Pons (tissue), 1 donor: ENCODE measurements around the gene TECPR2.
"Not testable (repeated sequence)": the region's sequence is repeated elsewhere in the genome, so short reads cannot be mapped to it uniquely, and the experiment has no call there.

Experiments used
- DNase-seq: peaks from one replicate; pipeline ENCODE4 v3.0.0-alpha.2; 2016; ENCODE audit warnings: low spot score

Gene TECPR2

DNA sequence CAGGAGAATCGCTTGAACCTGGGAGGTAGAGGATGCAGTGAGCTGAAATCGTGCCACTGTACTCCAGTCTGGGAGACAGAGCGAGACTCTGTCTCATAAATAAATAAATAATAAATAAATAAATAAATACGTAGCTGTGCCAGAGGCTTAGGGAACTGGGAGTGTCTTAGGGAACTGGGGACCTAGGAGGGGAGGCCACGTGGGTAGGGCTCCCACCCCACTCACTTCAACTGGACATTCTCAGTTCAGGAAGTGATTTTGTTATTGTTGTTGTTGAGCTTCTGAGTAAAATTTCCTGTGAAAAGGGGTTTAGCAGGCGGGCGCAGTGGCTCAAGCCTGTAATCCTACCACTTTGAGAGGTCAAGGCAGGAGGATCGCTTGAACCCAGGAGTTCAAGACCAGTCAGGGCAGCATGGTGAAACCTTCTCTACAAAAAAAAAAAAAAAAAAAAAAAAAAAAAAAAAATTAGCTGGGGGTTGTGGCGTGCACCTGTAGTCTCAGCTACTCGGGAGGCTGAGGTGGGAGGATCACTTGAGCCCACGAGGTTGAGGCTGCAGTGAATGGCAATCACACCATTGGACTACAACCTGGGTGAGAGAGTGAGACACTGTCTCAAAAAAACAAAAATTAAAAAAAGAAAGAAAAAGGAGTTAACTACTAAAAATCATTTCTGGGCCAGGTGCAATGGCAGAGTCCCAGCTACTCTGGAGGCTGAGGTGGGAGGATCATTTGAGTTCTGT lies 165.9 kb downstream of the TECPR2 start:
- DNase-seq = no peak

DNA sequence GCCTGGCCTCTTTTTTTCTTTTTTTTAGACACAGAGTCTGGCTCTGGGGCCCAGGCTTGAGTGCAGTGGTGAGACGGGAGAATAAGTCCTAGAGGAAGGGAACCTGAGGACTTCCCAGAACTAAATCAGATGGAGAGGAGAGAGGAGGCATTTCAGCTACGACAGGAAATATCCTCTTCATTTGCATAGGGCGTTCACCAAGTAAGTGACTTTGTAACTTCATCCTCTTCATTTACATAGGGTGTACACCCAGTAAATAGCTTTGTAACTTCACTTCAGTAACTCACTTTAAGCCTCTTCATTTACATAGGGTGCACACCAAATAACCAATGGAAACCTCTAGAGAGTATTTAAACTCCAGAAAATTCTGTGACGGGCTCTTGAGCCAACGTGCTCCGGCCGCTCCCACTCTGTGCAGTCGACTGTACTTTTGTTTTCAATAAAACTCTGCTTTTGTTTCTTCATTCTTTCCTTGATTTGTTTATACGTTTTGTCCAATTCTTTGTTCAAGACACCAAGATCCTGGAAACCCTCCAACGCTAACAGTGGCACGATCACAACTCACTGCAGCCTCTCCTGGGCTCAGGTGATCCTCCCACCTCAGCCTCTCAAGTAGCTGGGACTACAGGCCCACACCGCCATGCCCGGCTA lies 168.2 kb downstream of the TECPR2 start:
- no peak for DNase-seq

DNA sequence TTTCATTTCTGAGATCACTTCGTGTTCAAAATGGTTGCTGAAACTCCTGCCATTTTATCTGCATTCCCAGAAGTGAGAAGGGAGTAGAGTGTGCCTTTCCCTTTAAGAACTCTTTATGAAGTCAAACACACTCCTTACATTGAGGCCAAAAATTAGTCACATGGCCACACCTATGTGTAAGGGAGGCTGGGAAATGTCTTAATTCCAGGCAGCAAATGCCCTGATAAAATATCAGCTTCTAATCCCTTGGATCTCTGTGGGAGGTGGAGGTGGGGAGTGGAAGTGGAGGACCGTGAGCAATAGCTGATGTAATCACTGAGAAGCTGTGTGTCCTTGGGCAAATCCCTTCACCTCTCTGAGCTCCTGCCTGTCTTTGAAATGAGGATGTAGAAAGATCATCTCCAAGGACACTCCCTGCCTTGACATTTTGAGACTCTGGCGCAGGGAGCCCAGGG lies 169.5 kb downstream of the TECPR2 start:
- DNase-seq = no peak

DNA sequence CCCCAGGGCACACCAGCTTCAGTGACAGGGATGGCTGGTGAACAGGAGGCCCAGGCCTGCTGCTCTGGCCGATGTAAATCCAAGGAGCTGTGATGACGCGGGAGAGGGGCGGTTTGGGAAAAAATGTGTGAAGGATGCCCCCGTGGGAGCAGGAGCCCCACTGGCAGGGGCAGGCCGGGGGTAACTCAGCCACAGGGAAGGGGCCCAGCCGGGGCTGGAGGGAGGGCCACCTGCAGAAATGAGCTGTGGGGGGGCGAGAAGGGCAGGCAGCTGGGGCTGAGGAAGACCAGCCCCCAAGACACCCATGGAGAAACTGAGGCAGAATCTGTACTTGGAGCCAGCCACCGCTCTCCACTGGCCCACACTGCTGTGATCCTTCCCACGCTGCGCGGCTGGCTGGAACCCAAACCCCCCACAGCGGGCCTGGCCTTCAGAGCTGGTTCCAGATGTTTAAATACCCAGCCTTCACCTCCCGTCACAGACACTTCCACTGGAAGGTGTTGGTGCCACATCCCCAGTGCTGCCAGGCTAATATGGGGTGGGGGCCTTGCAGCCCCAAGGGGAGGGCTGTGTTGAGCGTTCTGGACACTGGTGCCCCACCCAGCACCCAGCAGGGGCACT lies 175.3 kb downstream of the TECPR2 start:
- DNase-seq = no peak

DNA sequence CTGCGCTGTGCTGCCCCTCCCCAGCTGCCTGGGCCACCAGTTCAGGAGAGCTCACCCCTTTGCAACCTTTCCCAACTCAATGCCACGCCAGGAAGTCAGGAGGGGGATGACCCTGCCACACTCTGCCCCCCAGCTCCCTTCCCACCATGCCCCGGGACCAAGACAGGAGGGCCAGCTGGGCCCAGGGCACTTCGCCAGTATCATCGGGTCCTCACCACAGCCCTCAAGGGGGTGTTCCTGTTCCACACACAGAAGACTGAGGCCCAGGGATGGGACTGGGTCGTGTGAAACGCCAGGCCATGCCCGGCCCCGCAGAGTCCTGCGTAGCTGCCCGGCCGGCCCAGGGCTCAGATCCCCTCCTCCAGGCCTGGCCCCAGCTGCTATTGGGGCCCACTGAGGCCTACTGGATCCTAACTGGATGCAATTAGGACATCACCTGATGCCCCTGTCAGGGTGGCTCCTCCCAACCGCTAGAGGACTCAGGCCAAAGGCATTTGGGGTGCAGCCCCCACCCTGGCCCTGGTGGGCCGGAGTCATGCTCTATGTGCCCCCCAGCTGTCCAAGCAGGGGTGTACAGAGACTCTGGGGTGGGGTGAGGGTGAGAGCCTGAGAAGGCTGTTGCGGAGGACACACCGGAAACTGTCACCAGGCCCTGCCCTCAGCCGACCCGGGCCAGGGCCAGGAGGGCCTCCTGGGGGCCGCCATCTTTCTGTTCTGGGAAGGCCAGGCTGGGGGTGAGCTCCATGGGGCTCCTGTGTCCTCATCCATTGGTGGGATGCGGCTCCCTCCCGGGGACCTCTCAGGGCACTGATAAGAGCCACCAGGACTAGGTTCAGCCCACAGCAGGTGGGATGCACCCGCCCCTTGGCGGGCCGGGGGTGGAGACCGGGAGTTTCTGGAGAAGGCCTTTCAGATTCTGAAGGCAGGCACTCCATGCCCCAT lies 176.1 kb downstream of the TECPR2 start:
- DNase-seq = no peak

DNA sequence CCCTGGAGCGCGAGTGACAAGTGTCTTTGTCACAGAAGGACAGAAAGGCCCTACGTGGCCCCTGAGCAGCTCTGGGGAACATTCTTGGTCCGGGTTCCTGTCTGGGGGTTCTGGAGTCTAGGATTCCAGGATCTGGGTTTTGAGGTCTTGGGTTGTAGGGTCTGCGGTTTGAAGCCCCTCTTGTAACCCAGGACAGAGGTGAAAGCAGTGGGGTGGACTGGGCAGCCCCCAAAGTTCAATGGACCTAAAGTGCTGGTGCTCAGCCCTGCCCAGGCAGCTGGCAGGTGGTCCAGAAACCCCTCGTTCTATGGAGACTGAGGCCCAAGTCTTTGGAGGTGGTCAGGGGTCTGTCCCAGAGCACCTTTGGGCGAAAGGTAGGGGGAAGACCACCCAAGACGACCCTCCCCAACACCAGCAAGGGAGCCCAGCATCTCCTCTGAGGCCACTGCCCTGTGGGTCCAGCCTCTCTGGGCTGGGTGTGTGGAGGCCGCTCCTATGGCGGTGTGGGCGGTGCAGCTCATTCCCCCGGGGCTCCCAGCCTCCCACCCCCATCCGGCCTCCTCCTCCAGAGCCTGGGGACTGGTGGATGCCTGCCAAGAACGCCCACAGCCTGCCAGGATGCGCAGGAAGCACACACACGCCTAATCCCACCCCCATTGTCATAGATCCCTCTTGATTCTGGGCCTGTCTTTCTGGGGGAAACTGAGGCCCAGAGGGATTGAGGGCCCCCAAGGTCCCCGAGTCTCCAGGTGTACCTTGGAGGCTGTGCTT lies 177.0 kb downstream of the TECPR2 start:
- DNase-seq = no peak

DNA sequence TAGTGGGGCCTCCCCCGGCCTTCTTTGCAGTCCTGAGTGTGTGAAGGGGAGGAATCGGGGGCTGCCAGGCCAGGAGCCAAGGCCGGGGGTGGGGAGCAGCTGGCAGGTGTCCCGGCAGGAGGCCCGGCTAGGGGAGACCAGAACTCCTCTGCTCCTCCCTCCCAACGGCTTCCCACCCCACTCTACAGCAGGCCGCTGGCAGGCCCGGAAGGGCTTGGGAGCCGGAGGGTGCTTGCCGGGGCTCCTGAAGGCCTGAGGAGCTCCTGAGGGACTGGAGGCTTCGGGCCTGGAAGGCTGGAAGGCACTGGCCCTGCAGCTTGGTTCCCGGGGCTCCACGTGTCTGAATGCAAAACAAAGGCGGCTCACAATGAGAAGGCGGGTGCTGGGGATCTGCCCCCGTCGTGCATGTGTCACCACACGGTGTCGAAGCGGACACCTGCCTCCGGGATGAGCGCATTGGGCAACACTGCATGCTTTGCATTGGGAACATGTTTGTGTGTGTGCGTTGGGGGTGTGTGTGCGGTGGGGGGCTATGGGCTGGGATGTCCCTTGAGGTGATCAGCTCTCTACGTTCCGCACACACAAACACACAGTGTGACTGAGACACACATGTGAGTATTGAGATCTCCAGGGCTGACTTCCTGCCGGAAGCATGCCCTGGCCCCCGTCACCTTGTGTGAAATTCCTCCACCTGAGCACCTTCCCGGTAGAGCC lies 177.7 kb downstream of the TECPR2 start:
- DNase-seq = no peak

DNA sequence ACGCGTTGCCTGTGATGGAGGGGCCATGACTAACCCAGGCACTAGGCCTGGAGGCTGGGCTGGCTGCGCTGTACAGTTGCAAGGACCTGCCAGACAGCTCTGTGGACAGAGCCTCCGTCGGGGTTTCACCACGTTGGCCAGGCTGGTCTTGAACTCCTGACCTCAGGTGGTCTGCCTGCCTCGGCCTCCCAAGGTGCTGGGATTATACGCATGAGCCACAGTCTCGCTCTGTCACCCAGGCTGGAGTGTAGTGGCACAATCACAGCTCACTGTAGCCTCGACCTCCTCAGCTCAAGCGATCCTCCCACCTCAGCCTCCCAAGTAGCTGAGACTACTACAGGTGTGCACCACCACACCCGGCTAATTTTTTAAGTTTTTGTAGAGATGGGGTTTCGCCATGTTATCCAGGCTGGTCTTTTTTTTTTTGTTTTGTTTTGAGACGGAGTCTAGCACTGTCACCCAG lies 178.3 kb downstream of the TECPR2 start:
- not testable (repeated sequence) for DNase-seq

DNA sequence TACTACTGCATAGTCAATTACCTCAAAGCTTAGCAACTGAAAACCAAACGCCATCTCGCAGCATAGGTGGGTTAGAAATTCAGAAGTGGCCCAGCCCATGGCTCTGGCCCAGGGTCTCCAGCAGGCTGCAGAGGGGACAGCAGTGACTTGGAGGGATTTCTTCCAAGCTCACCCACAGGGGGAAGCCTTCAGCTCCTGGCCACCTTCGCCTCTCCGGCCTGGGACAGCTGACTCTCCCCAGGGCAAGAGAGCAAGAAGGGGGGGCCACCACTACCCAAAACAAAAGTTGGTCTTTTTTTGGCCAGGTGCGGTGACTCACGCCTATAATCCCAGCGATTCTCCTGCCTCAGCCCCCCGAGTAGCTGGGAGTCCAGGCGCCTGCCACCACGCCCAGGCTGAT lies 179.0 kb downstream of the TECPR2 start:
- no peak for DNase-seq

DNA sequence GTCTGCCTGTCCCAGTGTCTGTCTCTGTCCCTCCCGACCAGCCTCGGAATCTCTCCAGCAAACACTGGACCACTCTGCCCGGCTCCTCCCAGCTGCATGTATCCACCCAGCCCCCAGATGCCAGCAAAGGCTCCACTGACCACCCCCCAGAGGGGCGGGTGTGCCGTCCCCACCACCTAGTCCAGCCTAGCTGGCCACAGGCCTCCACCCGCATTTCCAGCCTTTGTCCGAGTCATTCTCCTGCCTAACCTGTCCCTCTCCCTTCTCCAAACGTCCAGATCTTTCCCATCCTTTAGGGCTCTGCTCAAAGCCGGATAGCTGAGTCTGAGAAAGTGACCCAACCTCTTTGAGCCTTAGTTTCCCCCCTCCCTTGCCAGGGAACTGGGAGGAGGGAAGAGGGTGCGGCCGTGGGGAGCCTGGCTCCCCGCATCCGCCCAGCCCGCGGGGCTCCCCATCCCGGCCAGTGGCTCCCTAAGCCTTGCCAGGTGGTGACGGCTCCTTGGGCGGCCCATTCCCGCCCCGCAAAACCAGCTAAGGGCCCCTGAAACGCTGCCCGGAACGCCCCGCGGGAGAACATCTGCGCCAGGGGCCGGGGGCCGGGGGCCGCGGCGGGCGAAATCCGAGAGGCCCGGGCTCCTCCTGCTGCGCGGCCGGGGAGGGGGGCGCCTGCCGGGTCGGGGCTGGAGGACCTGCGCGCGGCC lies 181.5 kb downstream of the TECPR2 start:
- DNase-seq = no peak

DNA sequence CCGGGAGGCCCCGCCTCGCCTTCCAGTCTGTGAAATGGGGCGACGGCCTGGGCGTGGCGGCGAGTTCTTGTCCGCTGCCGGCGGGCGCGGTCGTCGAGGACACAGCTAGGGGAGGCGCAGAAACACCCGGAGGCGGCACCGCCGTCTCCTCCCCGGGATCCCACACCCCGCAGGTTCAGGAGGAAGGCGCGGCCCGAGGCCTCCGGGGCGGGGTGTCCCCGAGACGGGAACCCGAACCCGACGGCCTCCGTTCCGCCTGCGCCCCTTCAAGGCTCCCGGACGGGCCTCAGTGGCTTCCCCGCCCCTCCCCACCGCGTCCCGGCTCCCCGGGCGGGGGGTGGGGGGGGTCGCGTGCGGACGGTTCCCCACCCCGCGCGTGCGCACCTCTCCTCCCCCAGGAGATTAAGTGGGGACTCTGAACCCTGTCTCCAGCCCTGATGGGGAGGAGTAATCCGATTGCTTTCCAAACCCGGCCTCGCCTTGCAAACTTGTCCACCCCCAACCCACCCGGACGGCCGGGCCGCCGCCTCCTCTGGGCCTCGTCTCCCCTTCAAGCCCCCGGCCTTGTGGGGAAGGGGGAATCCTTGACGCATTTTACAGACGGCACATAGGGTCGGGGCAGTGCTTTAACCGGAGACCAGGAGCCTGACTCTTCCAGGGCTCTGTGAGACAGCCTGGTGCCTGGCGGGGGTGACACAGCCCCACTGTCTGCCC lies 182.2 kb downstream of the TECPR2 start:
- no peak for DNase-seq

DNA sequence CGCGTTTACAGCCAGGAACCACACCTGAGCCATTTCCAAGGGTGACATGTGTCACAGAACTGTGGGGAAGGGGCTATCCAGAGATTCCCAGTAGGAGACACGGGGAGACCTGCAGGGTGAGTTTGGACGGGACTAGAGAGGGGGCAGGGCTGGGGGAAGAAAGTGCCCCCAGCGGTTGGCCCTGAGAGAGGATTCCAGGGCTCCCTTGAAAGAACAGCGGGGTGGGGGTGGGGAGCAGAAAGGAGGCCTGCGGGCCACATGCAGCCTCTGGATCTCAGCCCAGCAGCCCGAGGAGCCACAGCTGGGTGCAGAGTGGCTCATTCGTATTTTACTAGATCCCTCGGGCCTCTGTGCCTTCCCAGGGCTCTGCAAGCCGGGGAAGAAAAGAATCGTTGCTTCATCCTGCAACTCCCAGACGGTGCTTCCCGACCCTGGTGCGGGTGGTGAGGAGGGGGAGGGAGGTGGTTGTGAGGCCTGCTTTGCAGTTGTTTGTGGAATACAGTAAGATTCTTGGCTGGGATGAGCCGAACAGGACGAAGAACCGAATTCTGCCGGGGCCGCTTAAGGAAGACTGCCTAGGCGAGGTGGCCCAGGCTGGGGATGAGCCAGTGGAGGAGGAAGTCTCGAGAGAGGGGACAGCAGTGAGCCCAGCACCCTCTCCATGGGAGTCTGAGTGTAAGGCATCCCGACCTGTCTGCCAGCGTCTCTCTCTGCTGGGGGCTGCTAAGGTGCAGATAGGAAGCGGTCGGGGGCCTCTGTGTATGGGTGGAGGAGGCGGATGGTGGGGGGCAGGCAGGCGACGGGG lies 182.9 kb downstream of the TECPR2 start:
- no peak for DNase-seq

DNA sequence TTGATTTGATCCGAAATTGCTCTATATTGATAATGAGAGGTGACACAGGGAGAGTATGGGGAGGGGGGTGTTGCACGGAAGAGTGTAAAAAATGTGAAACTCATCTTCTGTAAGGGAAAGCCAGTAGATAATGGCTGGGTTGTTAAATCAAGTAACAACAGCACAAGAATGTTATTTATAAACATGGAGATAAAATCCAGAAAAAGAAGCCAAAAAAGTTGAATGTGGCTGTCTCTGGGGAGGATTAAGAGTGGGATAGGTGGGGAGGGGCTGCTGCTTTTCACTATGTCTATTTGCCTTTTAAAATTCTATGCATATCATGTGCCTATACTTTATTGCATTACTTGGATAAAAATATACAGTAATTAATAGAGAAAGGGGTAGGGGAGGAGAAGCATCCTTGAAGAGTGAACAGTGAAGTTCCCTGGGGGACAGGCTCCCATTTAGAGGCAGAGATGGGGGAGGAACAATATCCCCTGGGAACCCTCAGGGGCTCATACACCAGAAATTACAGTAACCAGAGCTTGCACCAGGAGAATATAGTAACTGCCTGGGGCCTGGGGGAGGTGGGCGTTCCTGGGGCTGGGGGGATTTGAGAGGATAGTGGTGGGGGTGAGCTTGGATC lies 186.0 kb downstream of the TECPR2 start:
- no peak for DNase-seq

DNA sequence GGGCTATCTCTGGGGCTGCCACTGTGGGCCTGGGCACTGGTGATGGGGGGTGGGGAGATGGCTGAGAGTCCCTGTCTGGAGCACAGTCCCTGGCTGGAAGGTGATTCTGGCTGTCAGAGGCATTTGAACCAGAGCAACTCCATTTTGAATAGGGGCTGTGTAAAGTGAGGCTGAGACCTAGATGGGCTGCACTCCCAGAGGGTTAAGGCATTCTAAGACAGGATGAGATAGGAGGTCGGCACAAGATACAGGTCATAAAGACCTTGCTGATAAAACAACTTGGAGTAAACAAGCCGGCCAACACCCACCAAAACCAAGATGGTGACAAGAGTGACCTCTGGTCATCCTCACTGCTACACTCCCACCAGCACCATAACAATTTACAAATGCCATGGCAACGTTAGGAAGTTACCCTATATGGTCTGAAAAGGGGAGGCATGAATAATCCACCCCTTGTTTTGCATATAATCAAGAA lies 188.2 kb downstream of the TECPR2 start:
- not testable (repeated sequence) for DNase-seq
